GM12892 (cell line): ENCODE results near the gene SEC16B.

Experiments
- POLR2A ChIP-seq: IDR thresholded peaks from 2 replicates; pipeline ENCODE4 v1.6.1; 2011; ENCODE audit warnings: low read depth, low read length, control low read depth
- POLR2AphosphoS5 ChIP-seq: IDR thresholded peaks from 2 replicates; pipeline ENCODE4 v1.6.1; 2011; ENCODE audit warnings: low read depth, low read length, control low read depth
- TAF1 ChIP-seq: IDR thresholded peaks from 2 replicates; pipeline ENCODE4 v1.6.1; 2011; ENCODE audit warnings: low read depth, mild to moderate bottlenecking, control low read depth, low read length, borderline replicate concordance

- no peak for TF ChIP-seq POLR2AphosphoS5
- TF ChIP-seq POLR2A = no peak
- no peak for TF ChIP-seq TAF1
Observed at GRCh38 chr1:178004926-178005391, 35.1 kb upstream of the SEC16B start.
